ENCODE results near the gene OR10A2. TPM values are rescaled to one million over a fixed set of nuclear protein-coding genes. Genes with fewer than 3 reads are reported as not detected.
"Not testable (repeated sequence)": the region's sequence is repeated elsewhere in the genome, so short reads cannot be mapped to it uniquely, and the experiment has no call there.

Gene OR10A2, protein sequence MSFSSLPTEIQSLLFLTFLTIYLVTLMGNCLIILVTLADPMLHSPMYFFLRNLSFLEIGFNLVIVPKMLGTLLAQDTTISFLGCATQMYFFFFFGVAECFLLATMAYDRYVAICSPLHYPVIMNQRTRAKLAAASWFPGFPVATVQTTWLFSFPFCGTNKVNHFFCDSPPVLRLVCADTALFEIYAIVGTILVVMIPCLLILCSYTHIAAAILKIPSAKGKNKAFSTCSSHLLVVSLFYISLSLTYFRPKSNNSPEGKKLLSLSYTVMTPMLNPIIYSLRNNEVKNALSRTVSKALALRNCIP
- not detected in 2 replicates for total RNA-seq (2014; rRNA removed; shearing (Covaris generic))
- not detected in 2 replicates for polyA plus RNA-seq (2015; cell fraction: cytosol; rRNA removed)
- not detected in 2 replicates for polyA plus RNA-seq (2015; cell fraction: nucleus; rRNA removed)

- in situ Hi-C loops (cut with HindIII; ENCODE audit: low pct_unique_long_range_greater_than_20kb, low sequenced_read_pairs): no loop called here
- DNase-seq (ENCODE audit: low read depth, low spot score): no peak
Measured at GRCh38 chr11:6862961-6863360, at the start of gene OR10A2. Gene OR10A2, plus strand, starts transcription at chr11:6863057. Its CDS starts 6,698 bp downstream, at chr11:6869755.

- no peak for DNase-seq (ENCODE audit: low read depth, low spot score)
- in situ Hi-C loops (cut with HindIII; ENCODE audit: low pct_unique_long_range_greater_than_20kb, low sequenced_read_pairs): no loop called here
Measured at GRCh38 chr11:6813656-6814055, 49.2 kb upstream of the OR10A2 start.

DNA sequence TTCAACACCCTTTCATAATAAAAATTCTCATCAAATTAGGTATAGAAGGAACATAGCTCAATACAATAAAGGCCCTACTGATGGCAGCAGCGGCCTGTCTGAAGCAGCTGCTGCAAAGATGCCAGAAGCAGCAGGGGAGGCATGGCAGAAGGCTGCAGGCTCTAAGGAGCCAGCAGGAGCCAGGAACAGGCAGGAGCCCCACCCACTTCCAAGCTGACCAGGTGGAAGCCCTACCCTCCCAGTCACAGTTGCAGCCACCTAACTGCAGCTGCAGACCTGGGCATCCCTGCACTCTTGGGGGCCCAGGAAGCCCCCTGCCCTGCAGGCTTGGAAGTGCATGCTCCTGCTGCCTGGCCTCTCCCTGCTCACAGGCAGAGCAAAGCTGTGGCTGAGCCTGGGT, 45.2 kb upstream of the OR10A2 start:
- in situ Hi-C loops (cut with HindIII; ENCODE audit: low pct_unique_long_range_greater_than_20kb, low sequenced_read_pairs): no loop called here

DNA sequence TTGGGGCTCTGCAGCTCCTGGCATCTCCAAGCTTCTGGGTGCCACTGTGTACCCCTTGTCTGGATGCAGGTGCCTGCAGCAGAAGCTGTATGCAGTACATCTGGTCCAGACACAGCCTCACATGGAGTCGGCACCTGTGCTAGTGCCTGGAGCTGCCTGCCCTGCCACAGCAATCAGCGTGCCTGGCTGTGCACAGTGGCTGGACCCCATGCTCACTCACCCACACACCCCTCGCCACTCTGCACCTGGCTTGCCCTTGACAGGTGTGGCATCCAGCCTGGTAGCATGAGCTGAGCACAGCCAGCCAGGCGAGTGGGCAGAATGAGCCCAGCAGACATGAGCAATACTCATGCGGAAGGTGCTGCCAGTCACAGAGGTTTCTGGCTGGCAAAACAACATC, 43.9 kb upstream of the OR10A2 start:
- no peak for DNase-seq (ENCODE audit: low read depth, low spot score)
- in situ Hi-C loops (cut with HindIII; ENCODE audit: low pct_unique_long_range_greater_than_20kb, low sequenced_read_pairs): no loop called here

More for the DNA sequence above, 45.2 kb upstream of the OR10A2 start:
- DNase-seq (ENCODE audit: low read depth, low spot score): peak; percentile 8

DNA sequence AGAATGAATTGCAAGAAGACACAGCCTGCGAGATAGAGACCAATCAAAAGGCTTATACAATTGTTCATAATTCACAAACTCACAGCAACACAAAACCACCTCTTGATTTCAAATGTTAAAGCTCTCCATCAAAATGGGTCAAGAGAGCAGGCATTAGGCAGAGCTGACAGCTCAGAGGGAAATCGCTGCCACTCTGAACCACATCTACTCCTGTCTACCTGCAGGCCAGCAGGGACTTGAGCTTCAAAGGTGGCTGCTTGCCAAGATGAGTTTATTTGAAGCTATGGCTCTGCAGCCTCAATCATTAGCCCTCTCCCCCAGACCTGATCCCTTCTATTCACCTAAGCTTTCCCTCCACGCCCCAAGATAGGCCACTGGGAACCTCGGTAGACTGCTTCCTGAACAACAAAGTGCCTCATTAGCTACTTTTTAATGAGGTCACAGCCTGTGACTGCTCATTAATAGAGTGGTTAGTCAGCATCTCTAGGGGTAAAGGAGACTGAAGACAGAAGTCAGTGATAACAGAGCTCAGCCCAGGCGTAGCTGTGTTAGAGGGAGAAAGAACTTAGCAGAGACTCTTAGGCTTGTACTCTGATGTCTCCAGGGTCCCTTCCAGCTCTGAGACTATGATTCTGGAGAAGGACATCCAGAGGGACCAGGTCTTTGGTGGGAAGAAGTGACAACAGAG, 38.6 kb upstream of the OR10A2 start:
- in situ Hi-C loops (cut with HindIII; ENCODE audit: low pct_unique_long_range_greater_than_20kb, low sequenced_read_pairs): no loop called here
- DNase-seq (ENCODE audit: low read depth, low spot score): no peak

DNA sequence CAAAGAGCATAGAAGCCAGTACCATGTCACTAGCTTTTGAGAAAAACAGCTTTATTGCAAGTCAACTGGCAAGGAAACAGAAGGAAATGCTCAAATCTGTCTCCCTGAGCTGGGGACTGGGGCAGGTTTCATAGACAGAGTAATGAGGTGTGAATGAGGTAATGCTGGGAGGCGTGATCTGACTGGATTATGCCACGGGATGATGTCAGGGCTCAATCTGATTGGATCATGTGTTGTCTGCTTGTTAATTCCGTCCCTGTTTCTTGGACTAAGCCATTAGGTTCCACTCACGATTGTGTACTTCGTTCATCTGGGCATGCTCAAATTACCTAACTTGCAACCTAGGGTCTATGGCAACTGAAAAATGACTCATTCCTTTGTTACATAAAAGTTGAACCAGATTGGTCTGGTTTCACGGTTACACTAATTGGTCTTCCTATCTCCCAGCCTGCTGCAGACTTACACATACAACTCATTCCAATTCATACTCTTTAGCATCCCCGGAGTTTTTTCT, 37.6 kb upstream of the OR10A2 start:
- DNase-seq (ENCODE audit: low read depth, low spot score): no peak
- in situ Hi-C loops (cut with HindIII; ENCODE audit: low pct_unique_long_range_greater_than_20kb, low sequenced_read_pairs): no loop called here

GRCh38 chr11:6828103-6828502, 34.8 kb upstream of the OR10A2 start:
- in situ Hi-C loops (cut with HindIII; ENCODE audit: low pct_unique_long_range_greater_than_20kb, low sequenced_read_pairs): no loop called here

GRCh38 chr11:6833356-6833755, 29.5 kb upstream of the OR10A2 start:
- in situ Hi-C loops (cut with HindIII; ENCODE audit: low pct_unique_long_range_greater_than_20kb, low sequenced_read_pairs): no loop called here
- DNase-seq (ENCODE audit: low read depth, low spot score): no peak

More at GRCh38 chr11:6828103-6828502, 34.8 kb upstream of the OR10A2 start:
- no peak for DNase-seq (ENCODE audit: low read depth, low spot score)

DNA sequence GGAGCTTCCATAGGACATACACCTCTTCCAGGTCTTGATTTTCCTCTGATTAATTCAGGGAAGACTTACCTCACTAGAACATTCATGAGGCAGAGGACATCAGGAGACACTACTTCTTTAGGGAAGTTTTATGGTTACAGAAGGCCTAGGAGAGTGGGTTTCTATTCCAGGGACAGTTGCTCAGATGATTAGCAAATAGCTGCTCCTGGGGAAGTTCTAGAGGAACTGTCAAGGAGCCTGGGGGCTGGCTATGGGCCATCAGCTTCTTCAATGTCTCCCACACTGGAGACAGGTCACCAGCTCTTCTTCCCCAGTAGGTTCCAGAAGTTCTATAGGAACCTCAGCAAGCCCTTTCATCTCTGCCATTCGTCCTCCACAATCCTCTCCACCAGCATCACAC, 28.8 kb upstream of the OR10A2 start:
- in situ Hi-C loops (cut with HindIII; ENCODE audit: low pct_unique_long_range_greater_than_20kb, low sequenced_read_pairs): no loop called here
- DNase-seq (ENCODE audit: low read depth, low spot score): no peak

DNA sequence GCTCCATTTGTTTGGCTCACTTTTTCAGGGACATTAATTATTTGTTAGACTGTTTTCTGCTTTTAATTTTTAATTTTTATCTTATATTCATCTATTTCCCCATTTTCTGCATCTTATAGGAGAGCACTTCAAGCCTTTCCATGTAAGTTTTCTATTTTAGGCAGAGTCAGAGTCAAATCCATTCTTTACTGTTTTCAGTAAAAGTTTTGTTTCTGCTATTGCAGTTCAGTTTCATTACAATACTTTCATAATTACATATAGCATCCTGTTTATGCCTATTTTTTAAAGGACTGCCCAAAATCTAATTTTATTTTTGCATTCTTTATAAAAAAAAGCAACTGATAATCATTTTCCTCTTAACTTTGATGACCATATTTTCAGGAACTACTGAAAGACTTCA, 21.2 kb upstream of the OR10A2 start:
- DNase-seq (ENCODE audit: low read depth, low spot score): no peak
- in situ Hi-C loops (cut with HindIII; ENCODE audit: low pct_unique_long_range_greater_than_20kb, low sequenced_read_pairs): no loop called here

DNA sequence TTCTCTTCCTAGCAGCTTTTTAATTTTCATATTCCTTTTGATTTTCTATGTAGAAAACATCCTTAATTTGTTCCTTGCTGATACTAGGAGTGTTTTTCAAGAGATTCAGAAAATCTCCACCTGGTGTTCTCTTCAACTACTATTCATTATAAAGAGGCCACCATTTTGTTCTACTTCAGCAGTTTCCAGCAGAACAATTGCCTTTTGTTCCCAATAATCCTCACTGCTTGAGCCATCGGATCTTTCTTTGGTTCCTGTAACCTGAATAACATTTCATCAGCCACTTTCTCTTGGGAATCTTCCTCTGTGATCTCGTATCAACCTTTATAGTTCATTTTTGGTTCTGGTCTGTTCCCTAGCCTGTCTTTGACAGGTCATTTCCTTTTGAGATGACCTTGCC, 19.2 kb upstream of the OR10A2 start:
- DNase-seq (ENCODE audit: low read depth, low spot score): no peak

DNA sequence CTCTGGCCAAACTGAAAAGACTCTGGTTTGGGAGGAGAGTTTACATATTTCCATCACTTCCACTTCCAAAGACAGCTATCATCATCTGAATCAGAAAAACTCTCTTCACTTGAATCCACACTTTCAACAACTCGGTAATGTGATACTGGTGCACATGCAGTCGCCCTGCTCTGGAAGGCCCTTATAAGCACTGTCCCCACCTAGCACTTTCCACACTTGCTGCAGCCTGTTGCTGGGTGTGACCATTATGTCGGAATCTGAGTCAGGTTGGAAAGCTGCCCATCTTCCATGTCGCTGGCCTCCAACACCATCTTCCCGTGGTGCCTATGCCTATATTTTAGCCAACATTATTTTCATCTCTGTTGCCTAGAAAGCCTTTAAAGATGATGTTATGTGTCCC, 18.5 kb upstream of the OR10A2 start:
- in situ Hi-C loops (cut with HindIII; ENCODE audit: low pct_unique_long_range_greater_than_20kb, low sequenced_read_pairs): no loop called here
- DNase-seq (ENCODE audit: low read depth, low spot score): no peak

More for the DNA sequence above, 19.2 kb upstream of the OR10A2 start:
- in situ Hi-C loops (cut with HindIII; ENCODE audit: low pct_unique_long_range_greater_than_20kb, low sequenced_read_pairs): no loop called here

GRCh38 chr11:6845383-6845782, 17.5 kb upstream of the OR10A2 start, which contains the start of gene OR10A5:
Gene OR10A5, plus strand, starts transcription at chr11:6845683. Its CDS starts 0 bp downstream, at chr11:6845683.
- no peak for DNase-seq (ENCODE audit: low read depth, low spot score)
- in situ Hi-C loops (cut with HindIII; ENCODE audit: low pct_unique_long_range_greater_than_20kb, low sequenced_read_pairs): no loop called here

DNA sequence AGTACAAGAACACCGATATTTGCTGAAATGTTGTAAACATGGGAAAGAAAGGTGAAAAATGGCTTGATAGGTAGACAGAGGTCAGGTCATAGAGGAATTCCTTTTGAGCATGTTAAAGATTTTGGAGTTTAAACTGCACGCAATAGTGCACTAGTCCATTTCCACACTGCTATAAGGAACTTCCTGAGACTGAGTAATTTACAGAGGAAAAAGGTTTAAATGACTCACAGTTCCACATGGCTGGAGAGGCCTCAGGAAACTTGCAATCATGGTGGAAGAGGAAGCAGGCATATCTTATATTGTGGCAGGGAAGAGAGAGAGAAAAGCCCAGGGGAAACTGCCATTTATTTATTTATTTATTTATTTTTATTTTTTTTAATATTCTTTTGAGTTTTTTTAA, 12.3 kb upstream of the OR10A2 start:
- DNase-seq (ENCODE audit: low read depth, low spot score): no peak
- in situ Hi-C loops (cut with HindIII; ENCODE audit: low pct_unique_long_range_greater_than_20kb, low sequenced_read_pairs): no loop called here

GRCh38 chr11:6854801-6855200, 8.1 kb upstream of the OR10A2 start:
- DNase-seq (ENCODE audit: low read depth, low spot score); in situ Hi-C loops (cut with HindIII; ENCODE audit: low pct_unique_long_range_greater_than_20kb, low sequenced_read_pairs): not testable (repeated sequence)

DNA sequence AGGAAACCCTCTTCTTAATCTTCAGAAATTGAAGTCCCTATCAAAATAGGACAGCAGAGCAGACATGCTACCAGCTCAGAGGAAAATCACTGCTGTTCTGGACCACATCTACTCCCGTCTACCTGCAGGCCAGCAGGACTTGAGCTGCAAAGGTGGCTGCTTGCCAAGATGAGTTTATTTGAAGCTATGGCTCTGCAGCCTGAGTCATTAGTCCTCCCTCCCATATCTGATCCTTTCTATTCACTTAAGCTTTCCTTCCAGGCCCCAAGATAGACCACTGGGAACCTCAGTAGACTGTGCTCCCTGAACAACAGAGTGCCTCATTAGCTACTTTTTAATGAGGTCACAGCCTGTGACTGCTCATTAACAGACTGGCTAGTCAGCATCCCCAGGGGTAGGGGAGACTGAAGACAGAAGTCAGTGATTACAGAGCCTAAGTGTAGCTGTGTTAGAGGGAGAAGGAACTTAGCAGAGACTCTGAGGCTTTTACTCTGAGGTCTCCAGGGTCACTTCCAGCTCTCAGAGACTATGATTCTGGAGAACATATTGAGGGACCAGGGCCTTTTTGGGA, 6.8 kb upstream of the OR10A2 start:
- in situ Hi-C loops (cut with HindIII; ENCODE audit: low pct_unique_long_range_greater_than_20kb, low sequenced_read_pairs): no loop called here
- no peak for DNase-seq (ENCODE audit: low read depth, low spot score)

- no peak for DNase-seq (ENCODE audit: low read depth, low spot score)
Measured at GRCh38 chr11:6856871-6857270, 6.0 kb upstream of the OR10A2 start.

GRCh38 chr11:6864438-6864837, 1.6 kb downstream of the OR10A2 start:
- in situ Hi-C loops (cut with HindIII; ENCODE audit: low pct_unique_long_range_greater_than_20kb, low sequenced_read_pairs): no loop called here
- DNase-seq (ENCODE audit: low read depth, low spot score): no peak

More at GRCh38 chr11:6856871-6857270, 6.0 kb upstream of the OR10A2 start:
- in situ Hi-C loops (cut with HindIII; ENCODE audit: low pct_unique_long_range_greater_than_20kb, low sequenced_read_pairs): no loop called here
